Measurements from ENCODE around the gene KRT80.

KRT80 gene

DNA sequence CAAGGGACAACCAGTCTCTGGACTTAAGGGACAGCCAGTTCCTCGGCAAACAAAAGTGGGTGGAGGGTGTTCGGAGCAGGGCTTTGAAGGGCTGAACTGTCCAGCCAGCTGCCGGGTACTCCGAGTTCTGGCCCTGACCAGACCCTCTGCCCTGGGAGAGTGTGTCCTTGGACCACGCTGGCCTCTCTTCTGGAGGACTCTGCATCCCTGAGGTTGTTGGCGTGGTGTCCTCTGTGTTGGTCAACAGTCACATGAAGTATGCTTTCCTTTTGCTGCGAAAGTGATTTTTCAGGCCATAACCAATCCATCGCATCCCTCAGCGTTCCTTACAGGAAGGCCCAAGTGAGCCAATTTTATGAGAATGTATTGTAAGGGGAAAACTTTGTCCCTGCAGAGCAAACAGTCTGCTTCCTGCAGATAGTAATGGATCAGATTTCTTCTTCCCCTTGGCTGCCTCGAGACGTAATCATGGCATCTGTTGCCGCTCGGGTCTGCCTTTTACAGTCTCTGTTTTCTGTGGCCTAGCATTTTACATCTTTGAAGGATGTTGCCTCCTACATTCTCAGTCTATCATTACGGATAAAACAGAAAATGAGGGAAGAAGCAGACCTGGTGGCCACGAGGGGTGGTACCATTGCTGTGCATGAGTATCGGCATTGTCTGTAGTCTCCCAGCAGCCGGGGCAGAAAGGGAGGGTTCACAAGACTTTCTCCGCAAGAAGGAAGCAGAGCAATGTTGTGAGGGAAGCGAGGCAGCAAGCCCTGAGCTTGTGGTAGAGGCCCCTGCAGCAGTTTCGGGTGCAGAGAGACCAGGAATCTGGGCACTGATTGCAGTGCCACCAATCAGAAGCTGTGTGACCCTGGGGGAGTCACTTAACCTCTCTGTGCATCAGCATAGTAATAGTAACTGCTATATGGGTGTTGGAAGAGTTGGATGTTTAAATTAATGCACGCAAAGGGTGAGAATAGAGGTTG is 64.9 kb downstream of the KRT80 start:
- no peak for DNase-seq

DNA sequence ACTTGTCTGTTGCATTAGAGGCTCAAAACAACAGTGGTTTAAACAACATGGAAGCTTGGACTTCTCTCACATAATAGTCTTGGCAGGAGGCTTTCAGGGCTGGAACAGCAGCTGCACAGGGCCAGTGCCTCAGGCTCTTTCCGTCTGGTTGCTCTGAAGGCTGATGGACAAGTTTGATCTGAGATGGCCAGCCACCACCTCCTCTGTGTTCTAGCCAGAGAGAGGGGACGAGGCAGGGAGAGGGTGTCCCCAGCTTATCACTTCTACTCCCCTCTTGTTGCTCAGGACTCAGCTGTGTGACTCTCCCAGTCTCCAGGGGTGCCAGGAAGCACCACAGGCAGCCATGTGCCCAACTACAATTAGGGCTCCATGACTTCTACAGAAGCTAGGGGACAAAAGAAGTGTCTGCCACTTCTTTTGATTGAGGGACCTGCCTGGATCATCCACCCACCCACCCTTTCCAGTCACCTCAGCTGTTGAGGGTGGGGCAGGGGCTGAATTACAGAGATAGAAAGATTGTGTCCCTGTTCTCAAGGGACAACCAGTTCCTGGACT is 65.7 kb downstream of the KRT80 start:
- DNase-seq: no peak

DNA sequence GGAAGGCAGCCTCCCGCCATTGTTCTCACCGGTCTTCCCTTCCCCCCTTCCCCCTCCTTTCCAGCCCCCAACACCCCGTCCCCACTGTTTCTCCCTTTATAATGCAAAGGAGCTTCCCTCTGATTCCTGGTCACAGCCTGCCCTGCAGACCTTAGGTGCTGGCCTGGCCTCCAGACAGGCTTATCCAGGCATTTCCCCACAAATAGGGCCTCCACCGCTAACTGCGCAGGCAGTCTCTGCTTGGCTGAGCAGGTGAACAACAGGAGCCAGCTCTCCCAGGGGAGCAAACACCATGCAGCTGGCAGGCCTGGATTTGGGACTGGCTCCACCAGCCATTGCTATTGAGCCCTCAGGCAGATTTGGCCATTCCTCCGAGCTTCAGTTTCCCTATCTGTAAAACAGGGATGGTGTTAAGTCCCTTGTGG is 66.3 kb downstream of the KRT80 start:
- no peak for DNase-seq

DNA sequence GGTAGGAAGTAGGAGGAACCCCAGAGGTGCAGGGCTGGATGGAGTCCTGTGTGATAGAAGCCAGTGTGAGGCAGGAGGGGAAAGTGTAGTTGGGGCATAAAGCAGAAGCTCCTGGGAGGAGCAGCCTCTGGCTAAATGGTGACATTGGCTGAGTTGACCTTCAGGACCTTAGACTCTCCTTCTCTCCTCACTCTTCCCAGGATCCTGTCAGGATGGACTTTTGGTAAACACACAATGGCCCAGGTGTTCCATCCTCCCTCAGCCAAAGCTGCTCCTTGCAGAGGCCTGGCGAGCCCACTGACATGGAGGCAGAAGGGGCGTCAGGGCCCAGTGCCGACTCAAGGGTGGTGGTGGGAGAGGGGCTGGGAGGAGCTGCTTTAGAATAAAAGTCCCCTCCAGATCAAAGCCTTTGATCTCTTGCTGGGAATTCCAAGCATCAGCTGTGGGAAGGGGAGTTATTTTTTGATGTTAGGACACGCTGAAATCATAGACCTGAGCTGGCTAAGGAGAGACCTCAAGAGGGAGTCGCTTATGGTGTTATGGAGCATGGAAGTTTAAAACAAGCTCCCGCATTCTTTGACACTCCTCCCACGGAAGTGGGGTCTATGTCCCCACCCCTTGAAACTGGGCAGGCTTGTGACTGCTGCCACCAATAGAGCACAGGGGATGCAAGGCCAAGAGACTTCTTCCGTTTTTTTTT is 68.2 kb downstream of the KRT80 start:
- DNase-seq: no peak

DNA sequence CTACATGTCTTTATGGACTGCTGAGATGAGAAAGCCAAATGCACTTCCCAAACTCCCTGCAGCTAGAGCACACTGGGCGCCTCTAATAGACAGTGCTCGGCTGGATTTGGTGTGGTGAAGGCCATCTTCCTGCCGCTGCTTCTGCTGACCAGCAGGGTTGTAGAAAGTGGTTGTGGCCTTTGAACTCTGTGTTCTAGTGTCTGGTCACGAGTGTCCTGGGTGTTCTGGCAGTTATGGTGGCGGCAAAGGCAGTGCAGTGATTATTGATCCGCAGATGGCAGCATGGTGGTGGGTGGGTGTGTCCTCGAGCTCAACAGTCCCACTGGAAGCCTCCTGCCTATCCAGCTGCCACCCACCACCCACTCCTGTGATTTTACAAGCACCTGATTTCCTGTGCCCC is 68.9 kb downstream of the KRT80 start:
- no peak for DNase-seq

DNA sequence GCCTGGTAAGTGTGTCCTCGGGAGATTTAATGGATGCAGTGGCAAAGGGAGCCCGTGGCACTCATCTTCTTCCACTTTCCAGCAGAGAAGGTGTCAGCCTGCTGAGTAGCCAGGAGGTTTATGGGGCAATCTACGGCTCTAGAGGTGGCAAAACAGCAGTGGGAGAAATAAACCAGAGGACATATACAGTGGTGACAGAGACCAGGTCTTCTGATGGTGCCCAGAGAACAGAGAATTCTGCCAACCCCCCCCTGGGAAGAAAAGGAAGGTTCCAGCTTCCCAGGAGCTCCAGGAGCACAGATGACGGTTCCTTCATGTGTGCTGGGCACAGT is 69.3 kb downstream of the KRT80 start:
- DNase-seq: no peak

DNA sequence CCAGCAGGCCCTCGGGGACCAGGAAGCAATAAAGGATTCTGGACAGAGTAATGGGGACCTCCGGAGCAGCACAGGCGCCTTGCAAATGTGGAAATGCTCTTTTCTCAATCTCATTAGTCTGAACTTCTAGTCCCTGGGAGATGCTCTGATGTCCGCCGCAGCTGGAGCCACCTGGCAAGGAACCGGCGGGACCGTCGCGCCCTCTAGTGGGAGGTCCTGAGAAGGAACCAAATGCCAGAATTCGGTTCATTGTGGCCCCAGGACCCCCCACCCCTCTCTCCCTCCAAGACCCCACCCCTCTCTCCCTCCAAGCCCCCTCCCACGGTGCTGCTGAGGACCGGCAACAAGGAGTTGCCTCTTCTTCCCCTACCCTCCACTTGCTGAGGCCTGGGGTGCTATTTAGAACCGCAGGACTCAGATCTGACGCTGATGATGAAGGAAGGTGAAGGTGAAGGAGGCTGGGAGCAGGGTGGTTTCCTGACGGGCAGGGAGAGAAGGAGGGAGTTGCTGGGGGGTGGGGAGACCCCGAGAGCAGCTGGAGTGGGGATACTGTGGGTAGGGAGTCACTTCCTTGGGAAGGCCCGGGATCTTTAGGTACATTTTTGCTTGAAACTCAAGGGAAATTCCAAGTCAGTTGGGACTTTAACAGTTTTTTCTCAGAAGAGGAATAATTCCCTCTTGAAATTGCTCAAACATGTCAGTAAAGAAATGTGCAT is 69.8 kb downstream of the KRT80 start:
- peak; percentile 72 for DNase-seq

DNA sequence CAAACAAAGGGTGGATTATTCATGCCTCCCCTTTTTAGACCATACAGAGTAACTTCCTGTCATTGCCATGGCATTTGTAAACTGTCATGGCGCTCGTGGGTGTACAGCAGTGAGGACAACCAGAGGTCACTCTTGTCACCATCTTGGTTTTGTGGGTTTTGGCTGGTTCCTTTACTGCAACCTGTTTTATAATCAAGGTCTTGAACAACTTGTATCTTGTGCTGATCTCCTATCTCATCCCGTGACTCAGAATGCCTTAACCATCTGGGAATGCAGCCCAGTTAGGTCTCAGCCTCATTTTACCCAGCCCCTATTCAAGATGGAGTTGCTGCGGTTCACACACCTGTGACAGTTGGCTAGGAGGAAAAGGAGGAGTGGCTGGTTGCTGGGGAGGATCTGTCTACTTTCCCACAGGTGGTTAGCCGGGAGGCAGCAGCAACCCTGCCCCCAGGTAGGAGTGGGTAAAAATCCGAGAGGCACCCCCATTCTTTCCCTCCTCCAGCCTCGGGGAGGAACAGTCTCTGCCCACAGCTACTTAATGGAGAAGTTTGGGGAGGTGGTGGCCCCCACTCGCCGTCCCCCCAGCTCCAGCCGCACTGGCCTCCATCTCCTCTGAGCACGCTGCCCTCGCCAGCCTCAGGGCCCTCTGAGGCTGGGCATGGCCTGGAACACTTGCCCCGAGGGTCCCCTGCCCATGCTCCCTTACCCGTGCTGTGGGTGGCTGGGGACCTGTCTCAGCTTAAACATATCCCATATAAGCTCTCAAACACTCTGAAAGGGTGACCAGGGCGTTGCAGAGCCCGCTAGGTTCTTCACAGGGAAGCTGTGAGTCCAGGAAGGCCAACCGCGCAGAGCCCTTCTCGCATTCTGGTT is 70.6 kb downstream of the KRT80 start:
- no peak for DNase-seq

DNA sequence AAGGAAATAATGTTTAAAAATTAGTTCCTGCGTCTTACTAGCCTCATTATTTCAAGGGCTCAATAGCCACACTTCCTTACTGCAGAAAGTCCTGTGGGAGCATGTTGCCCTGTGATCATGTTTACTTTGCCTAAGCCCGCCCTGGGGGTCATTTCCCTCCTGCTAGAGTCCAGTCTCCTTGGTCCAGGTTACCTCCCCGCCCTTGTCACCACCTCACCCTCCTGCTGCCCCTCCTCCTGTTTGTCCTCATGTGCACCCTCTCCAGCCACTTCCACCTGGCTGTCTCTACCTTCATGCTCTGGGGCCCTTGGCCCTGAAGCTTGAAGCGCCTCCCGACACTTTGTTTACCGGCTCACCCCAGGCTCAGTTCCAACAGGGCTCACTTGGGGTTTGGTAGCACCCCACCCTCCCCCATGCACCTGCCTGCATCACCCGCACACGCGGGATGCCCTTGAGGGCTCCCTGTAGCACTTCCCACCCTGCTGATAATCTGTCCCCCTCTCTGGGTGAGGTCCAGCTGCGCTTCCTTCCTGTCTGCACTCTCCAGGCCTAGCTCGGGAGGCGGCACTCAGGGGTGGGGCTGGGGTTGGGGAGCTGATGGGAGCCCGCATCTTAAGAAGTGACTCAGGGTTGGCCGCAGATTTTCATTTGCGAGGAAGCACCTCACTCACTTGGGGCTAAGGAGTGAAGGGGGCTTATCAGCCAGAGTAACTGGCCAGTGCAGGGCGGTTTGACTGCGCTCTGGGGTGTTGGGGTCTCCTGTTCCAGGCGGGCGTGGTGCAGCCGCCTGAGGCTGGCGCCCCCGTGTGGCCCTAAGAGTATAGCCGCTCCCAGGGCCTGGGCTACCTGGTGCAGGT is 72.2 kb downstream of the KRT80 start:
- peak; percentile 50 for DNase-seq

Measured in activated CD4-positive, alpha-beta T cell treated with anti-CD3 and anti-CD28 coated beads, Interleukin-10, Interleukin-2, amounts not matched to agents 100 ng/mL and 50 ng/mL, durations not matched to agents 16 hours and 8 hours (primary cell).